Spleen (tissue), 7 donors: ENCODE measurements around the gene SLC4A9.

Source experiments
- CTCF ChIP-seq, 11 experiments: fragments of 200-600 bp in 7 of 11; fragments of 450-650 bp in 4 of 11; sonication (generic) in 4 of 11; IDR thresholded peaks in 8 of 11; conservative IDR thresholded peaks in 3 of 11; 1 replicate in 7 of 11; 2 replicates in 4 of 11; pipeline versions ENCODE4 v1.4.0 to v1.8.0; 2016 to 2021; ENCODE audit warnings: antibody characterized with exemption in 11 of 11, inconsistent platforms in 4 of 11, mild to moderate bottlenecking in 1 of 11
- POLR2AphosphoS5 ChIP-seq, 3 donors: sonication (generic); formaldehyde crosslinking; IDR thresholded peaks; one replicate each; pipeline ENCODE4 v1.5.1; 2017; ENCODE audit warnings: antibody characterized with exemption in 3 of 3
- donor health status: DM: no; HTN: no; CAD: no; lungs with moderate emphysema.
- donor health status: DM: no; HTN: no; CAD: no.
- donor health status: DM: no; HTN: no; CAD: no.

GRCh38 chr5:140381351-140381750, 21.4 kb downstream of the SLC4A9 start:
- no peak for TF ChIP-seq CTCF (IDR thresholded peaks at IDR 0.05 in 8 of 11, conservative IDR thresholded peaks at IDR 0.05 in 3 of 11)
- no peak for TF ChIP-seq POLR2AphosphoS5 (IDR thresholded peaks at IDR 0.05)
